Cardiac muscle cell (in vitro differentiated cells and primary cell): ENCODE measurements around the gene ESAM. TPM values are rescaled to one million over a fixed set of nuclear protein-coding genes. Genes with fewer than 3 reads are reported as not detected.

Source experiments
- DNase-seq, 2 donors: peaks; one replicate each; pipeline versions ENCODE4 v3.0.0 to v3.0.0-alpha.2; 2010 to 2017; ENCODE audit warnings: low read depth in 1 of 2, low spot score in 1 of 2
- H3K27ac ChIP-seq: fragments of 200-600 bp; sonication (generic); 2 replicates; pipeline ENCODE4 v1.5.1; 2016
- H3K27me3 ChIP-seq: fragments of 200-600 bp; sonication (generic); 2 replicates; pipeline ENCODE4 v1.6.0; 2016; ENCODE audit warnings: control low read depth
- H3K36me3 ChIP-seq: fragments of 200-600 bp; sonication (generic); 2 replicates; pipeline ENCODE4 v1.5.1; 2016; ENCODE audit warnings: control low read depth
- H3K4me1 ChIP-seq: fragments of 200-600 bp; sonication (generic); 2 replicates; pipeline ENCODE4 v1.8.1; 2017; ENCODE audit warnings: low read depth, mild to moderate bottlenecking, mixed run types
- H3K4me3 ChIP-seq: fragments of 200-600 bp; sonication (generic); 2 replicates; pipeline ENCODE4 v1.5.1; 2016; ENCODE audit warnings: mild to moderate bottlenecking
- H3K9me3 ChIP-seq: fragments of 200-600 bp; sonication (generic); 2 replicates; pipeline ENCODE4 v1.5.1; 2017; ENCODE audit warnings: low read depth, mild to moderate bottlenecking, control low read depth
- CTCF ChIP-seq: IDR thresholded peaks from 2 replicates; pipeline ENCODE4 v1.5.1; 2012; ENCODE audit warnings: low read depth, mild to moderate bottlenecking, low read length
- polyA plus RNA-seq: library from polyadenylated mRNA; unstranded; fragments of >200 nt; fragmentation: Nextera tagmentation; extraction: Ambion mirVana; gene quantifications from 2 replicates; pipeline ENCODE4 v1.2.1, GENCODE V29; 2016
- total RNA-seq: library from RNA; depleted of rRNA; stranded (reverse); fragments of >200 nt; gene quantifications from 2 replicates; pipeline ENCODE4 v1.2.3, GENCODE V29; 2016

The ESAM gene
- total and polyA plus RNA-seq, 2 experiments from 2014 or later: 1.8 to 3.3 TPM

GRCh38 chr11:124796312-124796711 is 34.2 kb upstream of the ESAM start:
- Histone ChIP-seq H3K4me1 (peaks cover 25% of the 10 kb centered on the region), H3K9me3 (no peaks in the 10 kb centered on the region), H3K4me3 (no peak overlapping the region), H3K36me3 (no peaks in the 10 kb centered on the region), H3K27ac (no peak overlapping the region), H3K27me3 (no peaks in the 10 kb centered on the region)
- no peak for DNase-seq
- TF ChIP-seq CTCF: no peak

- DNase-seq: peak; percentile 66 to 74
- peak; percentile 78 for TF ChIP-seq CTCF
- no peaks in the 10 kb centered on the region for H3K27me3 ChIP-seq
- no peaks in the 10 kb centered on the region for H3K36me3 ChIP-seq
- no peak overlapping the region for H3K27ac ChIP-seq
- peaks cover 23% of the 10 kb centered on the region for H3K4me1 ChIP-seq
- no peak overlapping the region for H3K4me3 ChIP-seq
- H3K9me3 ChIP-seq: no peaks in the 10 kb centered on the region
Measured at GRCh38 chr11:124793466-124794278, 31.6 kb upstream of the ESAM start.

GRCh38 chr11:124791626-124792341 is 29.7 kb upstream of the ESAM start:
- no peak overlapping the region for H3K4me3 ChIP-seq
- peaks cover 7% of the 10 kb centered on the region for H3K4me1 ChIP-seq
- H3K27me3 ChIP-seq: no peaks in the 10 kb centered on the region
- no peaks in the 10 kb centered on the region for H3K36me3 ChIP-seq
- no peak overlapping the region for H3K27ac ChIP-seq
- no peaks in the 10 kb centered on the region for H3K9me3 ChIP-seq
- TF ChIP-seq CTCF: no peak
- peak in 1 of 2 donors; percentile 21 for DNase-seq

GRCh38 chr11:124788521-124788920 is 26.4 kb upstream of the ESAM start:
- no peaks in the 10 kb centered on the region for H3K9me3 ChIP-seq
- H3K4me3 ChIP-seq: no peak overlapping the region
- no peak for TF ChIP-seq CTCF
- peaks cover 3% of the 10 kb centered on the region for H3K4me1 ChIP-seq
- H3K27me3 ChIP-seq: no peaks in the 10 kb centered on the region
- DNase-seq: no peak
- no peak overlapping the region for H3K27ac ChIP-seq
- no peaks in the 10 kb centered on the region for H3K36me3 ChIP-seq

GRCh38 chr11:124784051-124784450 is 22.0 kb upstream of the ESAM start:
- Histone ChIP-seq H3K27ac (no peak overlapping the region), H3K27me3 (no peaks in the 10 kb centered on the region), H3K4me3 (no peak overlapping the region), H3K36me3 (no peaks in the 10 kb centered on the region), H3K9me3 (no peaks in the 10 kb centered on the region), H3K4me1 (no peaks in the 10 kb centered on the region)
- no peak for DNase-seq
- TF ChIP-seq CTCF: no peak
